K562 (cell line): ENCODE measurements around the gene CRYGB.

Source experiments
- POLR2AphosphoS5 ChIP-seq: IDR thresholded peaks from 2 replicates; pipeline ENCODE4 v1.6.1; 2011; ENCODE audit warnings: mild to moderate bottlenecking, low read depth, low read length, moderate library complexity; ENCODE audit not compliant: control insufficient read depth, insufficient read depth
- RBFOX2 ChIP-seq: fragments of 200-400 bp; formaldehyde crosslinking; IDR thresholded peaks from 2 replicates; pipeline ENCODE4 v1.6.1; 2017; ENCODE audit warnings: low read depth, mild to moderate bottlenecking, low read length, moderate library complexity
- SIN3A ChIP-seq, 2 experiments: fragments of 150-350 bp in 1 of 2; IDR thresholded peaks; 2 replicates each; pipeline ENCODE4 v1.6.1; 2011 to 2016; ENCODE audit warnings: borderline replicate concordance in 2 of 2, low read depth in 2 of 2, low read length in 2 of 2, mild to moderate bottlenecking in 2 of 2, moderate library complexity in 2 of 2; ENCODE audit not compliant: control insufficient read depth in 1 of 2
- SMARCC2 ChIP-seq: fragments of 450-650 bp; IDR thresholded peaks from 2 replicates; pipeline ENCODE4 v1.6.1; 2017; ENCODE audit warnings: antibody characterized with exemption, moderate library complexity, mild to moderate bottlenecking, low read depth
- TAF1 ChIP-seq: IDR thresholded peaks from 2 replicates; pipeline ENCODE4 v1.6.1; 2011; ENCODE audit warnings: mild to moderate bottlenecking, low read length, moderate library complexity; ENCODE audit not compliant: insufficient read depth, control insufficient read depth, severe bottlenecking; ENCODE audit errors: extremely low read depth
- TARDBP ChIP-seq: fragments of 450-650 bp; IDR thresholded peaks from 2 replicates; pipeline ENCODE4 v1.6.1; 2016
- ZBTB7A ChIP-seq: IDR thresholded peaks from 2 replicates; pipeline ENCODE4 v1.6.1; 2011; ENCODE audit warnings: low read depth, mild to moderate bottlenecking, low read length, moderate library complexity, borderline replicate concordance; ENCODE audit not compliant: control insufficient read depth
- ZNF318 ChIP-seq, 2 experiments: fragments of 450-650 bp; IDR thresholded peaks; 2 replicates each; pipeline ENCODE4 v1.6.1; 2016; ENCODE audit warnings: mild to moderate bottlenecking in 2 of 2, borderline replicate concordance in 1 of 2, low read depth in 1 of 2, moderate library complexity in 1 of 2
- ZNF431 ChIP-seq: sonication (generic); formaldehyde crosslinking; IDR thresholded peaks from 2 replicates; pipeline ENCODE4 v1.8.0; 2022; ENCODE audit warnings: mild to moderate bottlenecking, missing genetic modification reagents

- TF ChIP-seq TAF1 = no peak
- no peak for TF ChIP-seq ZNF318 (IDR thresholded peaks at IDR 0.05; ENCODE audit: borderline replicate concordance in 1 of 2, low read depth in 1 of 2)
- no peak for TF ChIP-seq TARDBP
- no peak for TF ChIP-seq SIN3A (IDR thresholded peaks at IDR 0.05; ENCODE audit: borderline replicate concordance in 2 of 2, control insufficient read depth in 1 of 2, low read depth in 2 of 2, low read length in 2 of 2)
- no peak for TF ChIP-seq ZBTB7A
- no peak for TF ChIP-seq ZNF431
- no peak for TF ChIP-seq POLR2AphosphoS5
- no peak for TF ChIP-seq RBFOX2
- no peak for TF ChIP-seq SMARCC2
Measured at GRCh38 chr2:208172125-208172524, 26.2 kb upstream of the CRYGB start.
